HCT116 (cell line): ENCODE data around the gene SIGLECL1. TPM values are rescaled to one million over a fixed set of nuclear protein-coding genes. Genes with fewer than 3 reads are reported as not detected.

Source experiments
- ATAC-seq: fragments of 200-7000 bp; cut with Tn5 transposase; 2 replicates; pipeline ENCODE4 v1.9.1; 2020; ENCODE audit warnings: mild to moderate bottlenecking, moderate library complexity
- BruUV-seq: library from RNA; stranded (reverse); fragments of 400-500 nt; replicated peaks from 2 replicates; lab custom pipeline; 2021; lab: Mats Ljungman, UMichigan
- CTCF ChIA-PET: fragments of 300-600 bp; sonication (Branson Sonifier 250); formaldehyde crosslinking; loops from one replicate; lab custom pipeline; 2021; ENCODE audit warnings: antibody characterized with exemption; lab: Charles Lee
- POLR2A ChIA-PET: fragments of 300-600, 350-600 bp; sonication (Branson Sonifier 250); formaldehyde crosslinking; loops from one replicate; lab custom pipeline; 2021; ENCODE audit warnings: antibody characterized with exemption; lab: Charles Lee
- RAD21 ChIA-PET, 2 experiments: fragments of 300-600 bp; sonication (Branson Sonifier 250); formaldehyde crosslinking; loops; one replicate each; lab custom pipeline; 2023; ENCODE audit warnings: low total read pairs in 2 of 2; ENCODE audit not compliant: uncharacterized antibody in 2 of 2, unreplicated experiment in 2 of 2, low non-redundant PET in 1 of 2; lab: Charles Lee
- DNase-seq: peaks from one replicate; pipeline ENCODE4 v3.0.0-alpha.2; 2010; ENCODE audit warnings: low read depth, low spot score
- H2AFZ ChIP-seq: fragments of 200-600 bp; shearing (Covaris generic), sonication (generic); 2 replicates; pipeline ENCODE4 v1.6.1; 2017; ENCODE audit warnings: low read depth, mixed run types, mixed read lengths, antibody characterized with exemption, low read length; ENCODE audit not compliant: poor library complexity, severe bottlenecking
- H3K27ac ChIP-seq: 2 replicates; pipeline ENCODE4 v1.5.1; 2012; ENCODE audit warnings: low read depth, low read length
- H3K27me3 ChIP-seq: fragments of 200-600 bp; sonication (generic); 2 replicates; pipeline ENCODE4 v1.6.1; 2016; ENCODE audit warnings: mixed run types, low read length, mixed read lengths; ENCODE audit not compliant: insufficient read depth
- H3K36me3 ChIP-seq, 2 experiments: fragments of 200-500 bp in 1 of 2; fragments of 200-600 bp in 1 of 2; sonication (Bioruptor generic) in 1 of 2; sonication (generic) in 1 of 2; 2 replicates each; pipeline versions ENCODE4 v1.5.1 to v1.6.1; 2014 to 2016; ENCODE audit warnings: low read length in 2 of 2, inconsistent platforms in 1 of 2, mixed read lengths in 1 of 2, mixed run types in 1 of 2; ENCODE audit not compliant: insufficient read depth in 2 of 2, control insufficient read depth in 1 of 2
- H3K4me1 ChIP-seq, 2 experiments: fragments of 200-600 bp in 1 of 2; sonication (generic) in 1 of 2; 2 replicates each; pipeline versions ENCODE4 v1.5.1 to v1.6.1; 2012 to 2017; ENCODE audit warnings: low read length in 2 of 2, inconsistent platforms in 1 of 2, mild to moderate bottlenecking in 1 of 2, mixed read lengths in 1 of 2, mixed run types in 1 of 2, moderate library complexity in 1 of 2; ENCODE audit not compliant: insufficient read depth in 2 of 2, control insufficient read depth in 1 of 2
- H3K4me2 ChIP-seq: fragments of 200-600 bp; sonication (generic); 2 replicates; pipeline ENCODE4 v1.6.1; 2017; ENCODE audit warnings: mixed run types, low read length, mixed read lengths
- H3K4me3 ChIP-seq, 2 experiments: fragments of 200-600 bp in 1 of 2; sonication (generic) in 1 of 2; replicated peaks in 1 of 2; 2 replicates each; pipeline ENCODE4 v1.5.1; 2011 to 2016; ENCODE audit warnings: low read length in 2 of 2, control low read depth in 1 of 2, low read depth in 1 of 2, mild to moderate bottlenecking in 1 of 2, mixed read lengths in 1 of 2, mixed run types in 1 of 2
- H3K79me2 ChIP-seq: fragments of 200-600 bp; sonication (generic); 2 replicates; pipeline ENCODE4 v1.6.1; 2017; ENCODE audit warnings: mild to moderate bottlenecking, mixed run types, low read length, moderate library complexity, mixed read lengths; ENCODE audit not compliant: insufficient read depth
- H3K9ac ChIP-seq: fragments of 200-600 bp; sonication (generic); 2 replicates; pipeline ENCODE4 v1.6.1; 2016; ENCODE audit warnings: low read length, mixed read lengths
- H3K9me2 ChIP-seq: fragments of 200-600 bp; sonication (generic), shearing (Covaris generic); 2 replicates; pipeline ENCODE4 v1.6.1; 2017; ENCODE audit warnings: mixed run types, mild to moderate bottlenecking, moderate library complexity; ENCODE audit not compliant: insufficient read depth
- H3K9me3 ChIP-seq, 2 experiments: fragments of 200-500 bp in 1 of 2; fragments of 200-600 bp in 1 of 2; sonication (Bioruptor generic) in 1 of 2; sonication (generic) in 1 of 2; 2 replicates each; pipeline ENCODE4 v1.6.1; 2014 to 2017; ENCODE audit warnings: low read length in 2 of 2, mixed read lengths in 2 of 2, inconsistent platforms in 1 of 2, low read depth in 1 of 2, mild to moderate bottlenecking in 1 of 2, mixed run types in 1 of 2, moderate library complexity in 1 of 2; ENCODE audit not compliant: control insufficient read depth in 1 of 2, insufficient read depth in 1 of 2
- H4K20me1 ChIP-seq: fragments of 200-600 bp; sonication (generic), shearing (Covaris generic); 2 replicates; pipeline ENCODE4 v1.6.1; 2017; ENCODE audit warnings: mixed run types, mild to moderate bottlenecking, moderate library complexity; ENCODE audit not compliant: insufficient read depth
- CBX3 ChIP-seq: IDR thresholded peaks from 2 replicates; pipeline ENCODE4 v1.6.1; 2012; ENCODE audit warnings: low read depth
- CEBPB ChIP-seq: IDR thresholded peaks from 2 replicates; pipeline ENCODE4 v1.6.1; 2012; ENCODE audit warnings: low read depth
- CTCF ChIP-seq, 3 experiments: fragments of 200-600 bp in 1 of 3; sonication (generic) in 1 of 3; IDR thresholded peaks in 2 of 3; conservative IDR thresholded peaks in 1 of 3; 2 replicates each; pipeline ENCODE4 v1.5.1; 2012 to 2017; ENCODE audit warnings: low read depth in 2 of 3, low read length in 2 of 3, antibody characterized with exemption in 1 of 3, borderline replicate concordance in 1 of 3, control low read depth in 1 of 3, mild to moderate bottlenecking in 1 of 3, mixed read lengths in 1 of 3, mixed run types in 1 of 3, moderate library complexity in 1 of 3; ENCODE audit not compliant: insufficient read depth in 1 of 3
- ELF1 ChIP-seq: IDR thresholded peaks from 2 replicates; pipeline ENCODE4 v1.6.1; 2012; ENCODE audit warnings: low read depth, borderline replicate concordance
- EZH2 ChIP-seq: fragments of 200-600 bp; sonication (generic); IDR thresholded peaks from 2 replicates; pipeline ENCODE4 v1.6.1; 2017; ENCODE audit warnings: antibody characterized with exemption, mixed run types
- EZH2phosphoT487 ChIP-seq: fragments of 200-600 bp; IDR thresholded peaks from 2 replicates; pipeline ENCODE4 v1.6.1; 2018; ENCODE audit warnings: antibody characterized with exemption, borderline replicate concordance
- FOSL1 ChIP-seq: IDR thresholded peaks from 2 replicates; pipeline ENCODE4 v1.6.1; 2012; ENCODE audit warnings: low read depth
- JUND ChIP-seq: IDR thresholded peaks from 2 replicates; pipeline ENCODE4 v1.6.1; 2012
- POLR2A ChIP-seq: IDR thresholded peaks from 2 replicates; pipeline ENCODE4 v1.7.0; 2011; ENCODE audit warnings: borderline replicate concordance; ENCODE audit not compliant: insufficient read depth, insufficient read length; ENCODE audit errors: extremely low read depth
- POLR2AphosphoS5 ChIP-seq: IDR thresholded peaks from 2 replicates; pipeline ENCODE4 v1.6.1; 2011; ENCODE audit warnings: mild to moderate bottlenecking, low read depth, low read length, moderate library complexity
- RAD21 ChIP-seq: IDR thresholded peaks from 2 replicates; pipeline ENCODE4 v1.6.1; 2012; ENCODE audit warnings: low read depth, mild to moderate bottlenecking
- SIN3A ChIP-seq: IDR thresholded peaks from 2 replicates; pipeline ENCODE4 v1.6.1; 2012; ENCODE audit warnings: low read depth
- TCF7L2 ChIP-seq: IDR thresholded peaks from 2 replicates; pipeline ENCODE4 v1.7.0; 2011; ENCODE audit warnings: borderline replicate concordance, inconsistent platforms; ENCODE audit not compliant: insufficient read depth, insufficient read length; ENCODE audit errors: extremely low read depth
- YY1 ChIP-seq: IDR thresholded peaks from 2 replicates; pipeline ENCODE4 v1.6.1; 2011; ENCODE audit warnings: low read length, low read depth, moderate library complexity, mild to moderate bottlenecking; ENCODE audit not compliant: insufficient replicate concordance; ENCODE audit errors: extremely low read depth
- ZFX ChIP-seq: fragments of 450-650 bp; IDR thresholded peaks from 2 replicates; pipeline ENCODE4 v1.6.1; 2017
- intact Hi-C: fragments of 100-400 bp; cut with micrococcal nuclease; formaldehyde crosslinking; loops from 2 replicates; pipeline ENCODE4 v1.10.0; 2022
- microRNA-seq: library from miRNA; unstranded; fragments of <30 nt; microRNA quantifications from one replicate; pipeline ENCODE4, GENCODE V29; 2016; ENCODE audit warnings: borderline number of aligned reads
- total RNA-seq: library from RNA; stranded (reverse); gene quantifications from one replicate; pipeline ENCODE4 v1.2.1, GENCODE V29; 2021; ENCODE audit not compliant: unreplicated experiment

SIGLECL1 gene
- total RNA-seq, 1 experiment from 2014 or later: not detected

DNA sequence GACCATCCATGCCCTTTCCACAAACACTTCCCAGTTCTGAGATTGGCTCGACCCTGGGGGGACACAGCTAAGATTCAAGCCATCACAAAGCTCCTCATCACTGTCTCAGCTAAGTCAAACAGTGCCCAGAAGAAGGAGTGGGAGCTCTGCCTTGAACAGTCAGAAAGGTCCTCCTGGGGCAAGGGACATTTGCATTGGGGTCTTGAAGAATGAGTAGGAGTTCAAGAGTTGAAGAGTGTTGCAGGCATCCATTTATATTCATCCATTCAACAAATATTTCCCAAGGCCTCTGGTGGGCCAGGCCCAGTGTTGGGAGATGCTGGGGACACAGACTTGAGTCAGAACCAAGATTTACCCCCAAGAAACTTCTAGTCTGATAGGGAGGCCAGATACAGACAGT is 67.1 kb downstream of the SIGLECL1 start:
- H3K4me1 ChIP-seq: no peaks in the 10 kb centered on the region
- no peaks in the 10 kb centered on the region for H3K79me2 ChIP-seq
- H3K27ac ChIP-seq: no peak overlapping the region
- H3K4me3 ChIP-seq: no peak overlapping the region
- no peak overlapping the region for H3K9ac ChIP-seq
- no peak for DNase-seq
- no peak for ATAC-seq
- intact Hi-C loops: no loop called here
- H3K27me3 ChIP-seq: peaks cover 4% of the 10 kb centered on the region; the same call in 1 of the 2 replicates
- no peak overlapping the region for H3K4me2 ChIP-seq
- ChIA-PET RAD21 (no interaction called here), CTCF (interaction anchor here (0.9 kb wide), 1 partner anchor 22 kb away, joined by 3 read pairs; no protein-coding TSS in a partner anchor), POLR2A (no interaction called here)
- H4K20me1 ChIP-seq: no peaks in the 10 kb centered on the region
- H3K9me3 ChIP-seq: no peaks in the 10 kb centered on the region; a peak in 1 of 4 replicates
- TF ChIP-seq FOSL1 (no peak), CBX3 (no peak), EZH2 (no peak), RAD21 (no peak), TCF7L2 (no peak), POLR2AphosphoS5 (no peak), YY1 (no peak), JUND (no peak), POLR2A (no peak), ZFX (no peak), CTCF (IDR thresholded peaks at IDR 0.05 in 2 of 3, conservative IDR thresholded peaks at IDR 0.05 in 1 of 3; ENCODE audit: borderline replicate concordance in 1 of 3, insufficient read depth in 1 of 3, low read depth in 2 of 3, low read length in 2 of 3) (no peak), SIN3A (no peak), ELF1 (no peak), CEBPB (no peak), EZH2phosphoT487 (no peak)
- no peak overlapping the region for H2AFZ ChIP-seq
- H3K9me2 ChIP-seq: no peaks in the 10 kb centered on the region
- no peaks in the 10 kb centered on the region for H3K36me3 ChIP-seq
- no TSS peak for BruUV-seq

Small RNAs within 50 kb of the gene (microRNA-seq; reads per million reads assigned to microRNA genes)
- not detected for gene MIR8074

Other genes with a start within 250 kb of the SIGLECL1 start
- gene KLK8, start 249.5 kb upstream of the SIGLECL1 start, total RNA-seq: 92.8 TPM
- gene KLK10, start 231.4 kb upstream of the SIGLECL1 start, total RNA-seq: 33.6 TPM
- gene KLK11, start 224.5 kb upstream of the SIGLECL1 start, total RNA-seq: not detected
- not detected for gene KLK12, start 216.1 kb upstream of the SIGLECL1 start, total RNA-seq
- 3.2 TPM for gene KLK13, start 186.0 kb upstream of the SIGLECL1 start, total RNA-seq
- 0.76 TPM for gene KLK14, start 168.2 kb upstream of the SIGLECL1 start, total RNA-seq
- 14.0 TPM for gene CTU1, start 142.7 kb upstream of the SIGLECL1 start, total RNA-seq
- gene SIGLEC9, start 126.2 kb upstream of the SIGLECL1 start, total RNA-seq: not detected
- not detected for gene SIGLEC7, start 108.8 kb upstream of the SIGLECL1 start, total RNA-seq
- 3.1 TPM for gene CD33, start 26.0 kb upstream of the SIGLECL1 start, total RNA-seq
- gene IGLON5, start 60.6 kb downstream of the SIGLECL1 start, total RNA-seq: not detected
- gene VSIG10L, start 91.1 kb downstream of the SIGLECL1 start, total RNA-seq: 4.6 TPM
- gene ETFB, start 115.3 kb downstream of the SIGLECL1 start, total RNA-seq: 140 TPM
- gene CLDND2, start 117.9 kb downstream of the SIGLECL1 start, total RNA-seq: 1.8 TPM
- not detected for gene NKG7, start 121.6 kb downstream of the SIGLECL1 start, total RNA-seq
- not detected for gene LIM2, start 136.9 kb downstream of the SIGLECL1 start, total RNA-seq
- gene C19orf84, start 139.5 kb downstream of the SIGLECL1 start, total RNA-seq: not detected
- not detected for gene SIGLEC10, start 166.6 kb downstream of the SIGLECL1 start, total RNA-seq
- not detected for gene SIGLEC8, start 207.4 kb downstream of the SIGLECL1 start, total RNA-seq
- gene CEACAM18, start 227.5 kb downstream of the SIGLECL1 start, total RNA-seq: not detected